ENCODE results near the gene TAS1R2. TPM values are rescaled to one million over a fixed set of nuclear protein-coding genes. Genes with fewer than 3 reads are reported as not detected.

The TAS1R2 gene
- total and polyA plus RNA-seq, 2 of the 4 experiments (the other 2 are of a cell fraction): not detected

GRCh38 chr1:18803151-18803791 is 56.2 kb downstream of the TAS1R2 start:
- Histone ChIP-seq H3K4ac (ENCODE audit: low read depth, low read length) (no peak overlapping the region), H3K56ac (ENCODE audit: extremely low read depth, insufficient read depth, low read length) (no peak overlapping the region), H2AK9ac (replicated peaks; ENCODE audit: low read depth, low read length, poor library complexity) (no peak overlapping the region), H2AK5ac (ENCODE audit: low read depth, low read length) (no peak overlapping the region), H3K4me1 (ENCODE audit: control insufficient read depth, insufficient read depth, low read length) (no peaks in the 10 kb centered on the region), H3K14ac (replicated peaks; ENCODE audit: low read depth, low read length) (no peak overlapping the region), H2BK5ac (ENCODE audit: low read depth, low read length, poor library complexity, severe bottlenecking) (no peak overlapping the region), H3K27ac (ENCODE audit: insufficient read depth, low read length) (no peak overlapping the region), H3K18ac (ENCODE audit: low read depth, low read length) (no peak overlapping the region), H3K4me2 (ENCODE audit: low read depth, low read length) (no peak overlapping the region), H2BK15ac (ENCODE audit: low read depth, low read length) (no peak overlapping the region), H2AFZ (replicated peaks; ENCODE audit: low read length, poor library complexity) (peak overlapping the region; percentile 51), H4K8ac (ENCODE audit: low read depth in 2 of 2, low read length in 2 of 2) (no peak overlapping the region), H2BK120ac (ENCODE audit: low read depth, low read length) (no peak overlapping the region), H3K9me1 (ENCODE audit: insufficient read depth, low read length) (no peaks in the 10 kb centered on the region), H4K91ac (ENCODE audit: insufficient read depth, low read depth, low read length) (no peak overlapping the region), H3K23ac (ENCODE audit: low read depth, low read length) (no peak overlapping the region), H3K9ac (ENCODE audit: low read depth, low read length) (no peak overlapping the region), H3K36me3 (ENCODE audit: control insufficient read depth, insufficient read depth, low read length) (no peaks in the 10 kb centered on the region), H3K27me3 (ENCODE audit: control insufficient read depth, insufficient read depth, low read length) (peaks cover 2% of the 10 kb centered on the region; the same call in 1 of the 2 replicates), H3K9me3 (ENCODE audit: control insufficient read depth, insufficient read depth, low read length) (no peaks in the 10 kb centered on the region), H4K5ac (ENCODE audit: low read depth, low read length) (no peak overlapping the region), H4K20me1 (ENCODE audit: insufficient read depth, low read length) (no peaks in the 10 kb centered on the region), H2BK20ac (ENCODE audit: low read depth, low read length) (no peak overlapping the region), H3K4me3 (ENCODE audit: insufficient read depth, low read depth, low read length) (no peak overlapping the region), H3K79me1 (ENCODE audit: low read depth in 1 of 2, low read length in 2 of 2) (no peaks in the 10 kb centered on the region)
- TF ChIP-seq MXI1 (IDR thresholded peaks at IDR 0.05; ENCODE audit: borderline replicate concordance, low read depth, low read length) (no peak), FOS (IDR thresholded peaks at IDR 0.05; ENCODE audit: low read depth, low read length) (no peak), POLR2A (IDR thresholded peaks at IDR 0.05; ENCODE audit: low read depth, low read length) (no peak), CEBPB (IDR thresholded peaks at IDR 0.05; ENCODE audit: low read depth, low read length) (no peak), CTCF (conservative IDR thresholded peaks at IDR 0.05; ENCODE audit: low read depth, low read length) (no peak), CHD1 (IDR thresholded peaks at IDR 0.05; ENCODE audit: low read depth, low read length) (no peak), USF2 (IDR thresholded peaks at IDR 0.05; ENCODE audit: low read depth, low read length) (no peak), RAD21 (IDR thresholded peaks at IDR 0.05; ENCODE audit: low read length) (no peak), RFX5 (IDR thresholded peaks at IDR 0.05; ENCODE audit: low read depth, low read length) (no peak), SMC3 (IDR thresholded peaks at IDR 0.05; ENCODE audit: low read depth, low read length) (no peak), ELK1 (IDR thresholded peaks at IDR 0.05; ENCODE audit: borderline replicate concordance, low read depth, low read length) (no peak), NFE2L2 (IDR thresholded peaks at IDR 0.05; ENCODE audit: low read depth, low read length) (no peak), BHLHE40 (IDR thresholded peaks at IDR 0.05; ENCODE audit: low read depth, low read length) (no peak), MAZ (IDR thresholded peaks at IDR 0.05; ENCODE audit: borderline replicate concordance, low read depth, low read length) (no peak)
- 13% methylated on average over 5 of the region's 13 CpGs; no CpG with 5 or more reads in 1 of the 2 experiments for WGBS, 2 experiments (ENCODE audit: extremely low coverage in 2 of 2, insufficient read length in 1 of 2)
- no TSS peak for BruUV-seq (replicated peaks)
- ATAC-seq (ENCODE audit: low read depth): no peak
- ChIA-PET POLR2A (ENCODE audit: unreplicated experiment) (no interaction called here), CTCF (no interaction called here)
- dilution Hi-C loops (cut with HindIII; ENCODE audit: low sequenced_read_pairs, unreplicated experiment): no loop called here
- in situ Hi-C loops (cut with MboI; ENCODE audit: low sequenced_read_pairs): no loop called here
- intact Hi-C loops (cut with micrococcal nuclease): no loop called here
- DNase-seq: no peak
